Ureter (tissue), 1 donor: ENCODE measurements around the gene CCDC141. TPM values are rescaled to one million over a fixed set of nuclear protein-coding genes. Genes with fewer than 3 reads are reported as not detected.

Experiments
- DNase-seq: peaks from one replicate; pipeline ENCODE4 v3.0.0-alpha.2; 2020; ENCODE audit warnings: low spot score
- total RNA-seq: library from RNA; stranded (reverse); gene quantifications from one replicate; pipeline ENCODE4 v1.2.4, GENCODE V29; 2023
- donor health status: DM: yes; HTN: yes; CAD: no.

CCDC141 gene
- total RNA-seq, 1 donor from 2014 or later, result 2.8 TPM

GRCh38 chr2:178976351-178976750, 73.6 kb downstream of the CCDC141 start:
- DNase-seq, result no peak

DNA sequence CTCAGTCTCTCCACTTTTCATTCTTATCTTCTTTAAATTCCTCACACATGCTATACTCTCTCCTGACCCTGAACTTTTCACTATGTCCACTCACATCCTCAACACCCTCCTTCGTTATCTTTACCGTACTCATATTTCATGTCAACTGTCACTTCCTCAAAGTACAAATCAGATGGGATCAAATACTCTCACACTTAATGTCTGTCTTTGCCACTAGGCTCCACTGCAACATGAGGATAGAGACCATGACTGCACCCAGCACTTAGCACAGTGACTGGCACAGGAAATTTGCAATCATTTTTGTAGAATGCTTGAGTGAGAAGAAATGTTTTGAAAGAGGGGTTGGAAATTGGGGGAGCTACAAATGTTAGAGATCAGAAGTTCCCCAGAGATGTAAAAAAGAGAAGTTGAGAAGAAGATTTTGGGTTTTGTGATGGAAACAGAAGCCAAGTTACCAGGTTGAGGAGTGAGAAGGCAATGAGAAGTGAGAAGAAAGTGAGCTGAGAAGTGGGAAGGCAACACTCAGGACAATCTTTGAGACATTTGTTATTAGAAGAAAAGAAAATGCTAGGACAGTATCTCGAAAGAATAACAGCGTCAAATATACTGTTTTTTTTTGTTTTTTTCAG, 87.0 kb downstream of the CCDC141 start:
- no peak for DNase-seq

- no peak for DNase-seq
Measured at GRCh38 chr2:178962152-178962551, 87.8 kb downstream of the CCDC141 start.

- no peak for DNase-seq
Measured at GRCh38 chr2:178954049-178954448, 95.9 kb downstream of the CCDC141 start.

- no peak for DNase-seq
Measured at GRCh38 chr2:178951266-178952006, 98.5 kb downstream of the CCDC141 start.

- no peak for DNase-seq
Measured at GRCh38 chr2:178949584-178949983, 100.4 kb downstream of the CCDC141 start.

- no peak for DNase-seq
Measured at GRCh38 chr2:178949151-178949550, 100.8 kb downstream of the CCDC141 start.

- no peak for DNase-seq
Measured at GRCh38 chr2:178947006-178947405, 102.9 kb downstream of the CCDC141 start.

DNA sequence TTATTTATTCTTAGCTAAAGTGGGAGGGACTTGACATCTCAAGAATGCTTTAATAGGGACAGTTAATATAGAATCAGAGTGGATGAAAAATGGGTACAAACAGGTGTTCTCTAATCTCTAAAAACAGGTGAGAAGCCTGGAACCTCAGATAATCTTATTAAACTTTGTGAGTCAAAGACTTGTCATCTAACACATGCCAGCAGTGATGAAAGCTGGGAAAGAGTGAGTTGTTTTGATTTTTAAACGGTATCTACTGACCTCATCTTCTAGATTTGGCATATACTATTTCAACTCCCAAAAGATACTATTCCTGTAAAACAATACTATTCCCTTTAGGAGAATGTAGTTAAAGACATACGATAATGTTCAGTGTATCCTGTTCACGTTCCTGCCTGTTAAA, 103.4 kb downstream of the CCDC141 start:
- no peak for DNase-seq

DNA sequence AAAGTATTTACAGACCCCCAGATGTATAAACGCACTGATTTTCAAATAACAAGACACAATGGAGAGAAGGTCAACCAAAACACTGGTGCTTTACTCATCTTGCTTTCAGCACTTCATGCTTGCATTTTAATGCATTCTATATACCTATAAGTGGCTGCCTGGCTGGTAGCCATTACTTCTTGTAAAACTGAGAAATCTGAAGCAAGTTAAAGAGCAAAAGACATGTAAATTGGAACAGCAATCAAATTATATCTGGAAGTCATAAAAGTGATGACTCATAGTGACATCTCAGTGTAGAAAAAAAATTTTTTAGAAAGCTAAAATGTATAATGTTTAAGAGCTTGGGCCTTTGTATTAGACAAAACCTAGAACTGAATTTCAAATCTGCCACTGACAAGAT, 106.2 kb downstream of the CCDC141 start:
- no peak for DNase-seq

- no peak for DNase-seq
Measured at GRCh38 chr2:178934571-178934970, 115.4 kb downstream of the CCDC141 start.

- DNase-seq, result no peak
Measured at GRCh38 chr2:178933493-178933892, 116.4 kb downstream of the CCDC141 start.

GRCh38 chr2:178928077-178928476, 121.9 kb downstream of the CCDC141 start:
- no peak for DNase-seq

- DNase-seq, result no peak
Measured at GRCh38 chr2:178927173-178927572, 122.8 kb downstream of the CCDC141 start.

DNA sequence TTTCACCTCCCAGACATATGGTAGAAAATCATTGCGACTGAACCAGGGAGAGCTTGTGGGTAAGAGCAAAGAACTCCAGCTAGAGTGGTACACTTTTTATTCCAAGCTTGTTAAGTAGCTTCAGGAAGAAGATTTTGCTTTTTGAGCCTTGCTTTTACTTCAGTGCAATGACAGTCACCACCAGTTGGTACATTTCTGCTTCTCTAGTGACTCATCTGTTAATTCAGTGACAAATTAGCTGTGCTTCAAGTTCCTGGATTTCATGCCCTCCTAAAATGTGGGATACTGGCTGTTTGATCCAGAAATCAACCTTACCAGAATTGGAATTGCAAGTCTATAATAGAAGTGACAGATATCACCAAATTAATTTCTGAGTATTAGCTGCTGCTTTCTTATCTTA, 125.1 kb downstream of the CCDC141 start:
- DNase-seq, result no peak

- no peak for DNase-seq
Measured at GRCh38 chr2:178923546-178923945, 126.4 kb downstream of the CCDC141 start.

DNA sequence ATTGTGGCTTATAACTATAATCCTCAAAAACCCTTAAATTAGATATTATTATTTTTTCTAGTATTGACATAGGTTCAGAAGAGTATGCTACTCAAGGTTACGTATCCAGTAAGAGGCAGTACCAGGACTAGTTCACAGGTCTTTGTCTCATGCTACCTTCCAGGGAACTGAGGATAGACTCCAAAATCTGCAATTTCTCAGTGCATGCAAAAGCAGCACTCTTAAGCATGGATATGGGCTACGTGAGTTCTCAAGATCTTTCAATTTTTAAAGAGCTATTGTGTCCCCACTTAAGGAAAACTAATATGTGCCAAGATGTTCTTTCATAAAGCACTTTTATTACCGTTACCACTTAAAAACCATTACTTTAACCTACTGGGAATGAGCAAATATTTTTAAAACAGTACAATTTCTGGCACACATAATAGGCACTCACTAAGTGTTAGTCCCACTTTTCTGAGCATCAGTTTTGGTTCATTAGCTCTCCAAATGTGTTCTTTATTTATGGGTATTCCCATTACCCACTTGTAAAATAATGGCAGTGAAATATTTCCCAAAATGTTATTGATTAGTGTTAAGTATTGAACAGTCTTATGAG, 128.9 kb downstream of the CCDC141 start:
- DNase-seq, result no peak

DNA sequence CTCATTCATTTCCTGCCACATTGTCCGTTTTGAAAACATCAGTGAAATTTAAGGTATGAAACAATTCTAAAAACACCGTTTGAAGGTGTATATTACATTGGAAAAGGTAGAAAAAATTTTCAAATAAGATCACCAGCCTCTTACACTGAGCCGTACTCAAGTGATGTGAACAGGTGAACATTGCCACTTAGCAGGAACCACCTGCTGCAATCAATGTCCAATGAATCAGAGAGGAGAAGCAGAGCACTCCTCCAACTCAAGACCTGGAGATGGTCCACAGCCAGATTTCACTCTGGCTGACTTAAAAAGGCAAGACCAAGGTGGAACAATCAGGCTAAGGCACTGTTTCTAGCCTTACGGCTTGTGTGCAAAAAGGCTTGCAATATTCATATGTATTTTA, 132.4 kb downstream of the CCDC141 start:
- no peak for DNase-seq

DNA sequence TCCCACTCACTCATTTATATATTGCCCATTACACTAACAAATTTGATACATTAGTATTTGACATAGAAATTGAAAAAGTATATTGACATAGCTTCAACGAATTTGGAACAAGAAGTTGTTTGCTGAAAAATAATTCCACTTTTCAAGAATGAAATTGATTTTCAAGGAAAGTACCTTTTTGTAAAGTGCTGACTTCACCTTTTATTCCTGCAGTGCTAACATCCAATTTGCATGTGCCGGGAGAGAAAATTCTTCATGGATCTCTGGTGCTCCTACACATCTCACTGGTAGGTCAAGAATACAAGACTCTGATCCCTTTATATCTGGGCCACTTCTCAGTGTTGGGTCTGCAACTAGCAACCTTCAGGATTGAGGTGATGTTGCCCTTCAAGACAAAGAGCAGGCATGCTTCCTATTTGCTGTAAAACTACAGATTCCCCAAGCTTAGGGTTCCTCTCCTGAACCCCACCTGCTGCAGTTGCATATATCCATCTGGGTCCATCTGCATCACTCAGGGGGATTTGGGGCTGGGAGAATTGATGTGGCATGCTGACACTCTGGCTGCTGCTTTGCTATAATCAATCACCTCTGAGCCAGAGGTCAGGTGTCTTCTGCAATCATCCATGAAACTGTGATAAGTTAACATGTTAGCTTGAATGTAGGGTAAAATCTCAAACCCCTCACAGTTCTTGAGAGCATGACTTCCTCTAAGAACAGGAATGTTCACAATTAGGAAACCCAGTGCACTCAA, 134.3 kb downstream of the CCDC141 start:
- DNase-seq, result no peak

DNA sequence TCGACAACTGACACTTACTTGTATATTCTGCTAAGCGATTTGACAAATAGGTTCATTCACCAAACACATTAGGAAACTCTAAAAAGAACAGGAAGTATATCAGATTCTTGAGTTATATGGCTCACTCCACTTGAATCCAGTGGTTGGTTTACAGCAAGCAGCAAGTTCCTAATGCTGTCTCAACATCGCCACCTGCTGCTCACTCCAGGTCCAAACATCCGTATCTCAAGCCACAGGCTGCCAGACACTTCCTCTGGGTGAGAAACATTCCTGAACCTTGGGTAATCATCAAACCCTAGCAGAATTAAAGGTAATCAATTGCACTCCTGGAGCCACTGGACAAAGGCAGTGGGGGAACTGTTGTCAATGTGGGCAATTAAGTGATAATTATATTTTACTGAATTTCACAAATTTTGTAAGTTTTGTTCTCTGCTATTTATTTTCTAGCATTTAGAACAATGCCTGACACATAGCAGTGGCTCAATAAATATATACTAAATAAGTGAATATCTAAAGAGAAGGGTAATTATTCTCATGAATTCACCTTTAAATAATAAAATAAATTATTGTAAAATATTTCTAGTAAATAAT, 135.6 kb downstream of the CCDC141 start:
- DNase-seq, result peak; percentile 78

DNA sequence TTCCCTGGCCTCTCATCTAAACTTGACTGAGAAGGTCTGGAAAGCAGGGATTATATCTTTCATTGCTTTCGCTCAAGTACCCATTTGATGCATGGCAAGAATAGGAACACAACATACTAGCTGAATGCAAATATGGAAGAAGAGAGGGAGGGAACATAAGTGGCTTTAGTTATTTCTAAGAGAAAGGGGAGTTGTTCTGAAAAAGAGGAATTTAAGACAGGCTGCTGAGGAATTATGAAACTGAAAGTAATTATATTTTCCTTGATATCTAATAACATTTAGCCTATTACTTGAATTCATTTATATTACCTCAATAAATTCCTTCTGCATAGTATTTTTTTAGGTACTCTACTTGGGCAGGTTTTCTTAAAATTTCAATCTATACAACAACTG, 136.9 kb downstream of the CCDC141 start:
- DNase-seq, result no peak

- no peak for DNase-seq
Measured at GRCh38 chr2:178912416-178913048, 137.4 kb downstream of the CCDC141 start.
